ENCODE results near the gene BICC1. TPM values are rescaled to one million over a fixed set of nuclear protein-coding genes. Genes with fewer than 3 reads are reported as not detected.

Gene BICC1
- total RNA-seq, 1 experiment from 2014 or later = 46.9 TPM

DNA sequence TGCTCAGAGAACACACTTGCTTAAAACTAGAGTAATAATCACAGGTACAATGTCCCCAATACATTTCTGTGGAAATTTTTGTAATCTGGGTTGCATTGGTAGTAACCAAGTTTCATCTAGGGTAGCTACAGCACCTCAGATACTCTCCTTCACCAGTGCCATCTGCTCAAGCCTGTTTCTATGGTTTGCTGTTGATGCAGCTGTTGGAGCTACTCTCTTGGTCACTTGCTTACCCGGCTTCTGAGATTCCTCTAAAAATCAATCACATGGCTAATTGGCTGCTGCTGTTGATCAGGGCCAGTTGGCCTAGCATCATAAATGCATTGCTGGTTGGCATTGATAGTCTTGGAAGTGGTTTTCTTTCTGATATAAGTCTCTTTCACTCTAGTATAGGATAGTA is 220.8 kb downstream of the BICC1 start:
- Histone ChIP-seq H3K27me3 (replicated peaks) (no peaks in the 10 kb centered on the region), H3K36me3 (no peaks in the 10 kb centered on the region), H3K9me3 (replicated peaks) (peaks cover 7% of the 10 kb centered on the region), H3K27ac (no peak overlapping the region), H3K4me3 (no peak overlapping the region), H3K4me1 (replicated peaks) (peaks cover 13% of the 10 kb centered on the region)
- no peak for DNase-seq (ENCODE audit: low read depth in 1 of 2, low spot score in 2 of 2)

- Histone ChIP-seq H3K9me3 (replicated peaks) (peaks cover 7% of the 10 kb centered on the region), H3K4me3 (no peak overlapping the region), H3K27me3 (replicated peaks) (no peaks in the 10 kb centered on the region), H3K36me3 (no peaks in the 10 kb centered on the region), H3K27ac (no peak overlapping the region), H3K4me1 (replicated peaks) (peaks cover 13% of the 10 kb centered on the region)
- peak in 1 of 2 experiments; percentile 24 for DNase-seq (ENCODE audit: low read depth in 1 of 2, low spot score in 2 of 2)
Measured at GRCh38 chr10:58734116-58734515, 221.4 kb downstream of the BICC1 start.

- no peak for DNase-seq (ENCODE audit: low read depth in 1 of 2, low spot score in 2 of 2)
- Histone ChIP-seq H3K4me3 (no peak overlapping the region), H3K27me3 (replicated peaks) (no peaks in the 10 kb centered on the region), H3K36me3 (no peaks in the 10 kb centered on the region), H3K9me3 (replicated peaks) (peaks cover 7% of the 10 kb centered on the region), H3K4me1 (replicated peaks) (peaks cover 13% of the 10 kb centered on the region), H3K27ac (no peak overlapping the region)
Measured at GRCh38 chr10:58734664-58735063, 222.0 kb downstream of the BICC1 start.

DNA sequence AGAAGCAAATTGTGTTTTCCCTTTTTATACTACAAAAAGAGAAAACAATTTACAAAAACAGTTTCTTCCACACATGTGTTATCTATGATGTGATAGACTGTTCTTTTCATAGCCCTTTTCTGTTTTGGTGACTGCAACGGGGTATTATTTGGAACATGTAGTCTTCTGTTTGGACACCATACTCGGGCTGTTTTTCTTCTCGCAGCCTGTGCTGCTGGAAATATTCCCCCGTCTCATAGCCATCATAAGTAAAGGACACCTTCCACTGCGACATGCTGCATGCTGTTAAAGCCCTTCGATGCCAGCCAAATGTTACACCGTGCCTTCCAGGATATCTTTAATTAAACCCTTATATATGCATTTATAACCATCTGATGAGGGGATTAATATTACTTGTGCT is 222.4 kb downstream of the BICC1 start:
- DNase-seq (ENCODE audit: low read depth in 1 of 2, low spot score in 2 of 2) = no peak
- Histone ChIP-seq H3K27ac (no peak overlapping the region), H3K27me3 (replicated peaks) (no peaks in the 10 kb centered on the region)

GRCh38 chr10:58740620-58741369 is 228.1 kb downstream of the BICC1 start:
- no peaks in the 10 kb centered on the region for H3K9me3 ChIP-seq (replicated peaks)
- no peak overlapping the region for H3K27ac ChIP-seq
- no peaks in the 10 kb centered on the region for H3K36me3 ChIP-seq
- no peaks in the 10 kb centered on the region for H3K27me3 ChIP-seq (replicated peaks)
- H3K4me1 ChIP-seq (replicated peaks) = no peaks in the 10 kb centered on the region
- no peak for DNase-seq (ENCODE audit: low read depth in 1 of 2, low spot score in 2 of 2)
- no peak overlapping the region for H3K4me3 ChIP-seq

More for the DNA sequence above, 222.4 kb downstream of the BICC1 start:
- no peaks in the 10 kb centered on the region for H3K36me3 ChIP-seq
- H3K4me3 ChIP-seq = no peak overlapping the region
- H3K4me1 ChIP-seq (replicated peaks) = peaks cover 13% of the 10 kb centered on the region
- H3K9me3 ChIP-seq (replicated peaks) = peaks cover 7% of the 10 kb centered on the region

- Histone ChIP-seq H3K4me3 (no peak overlapping the region), H3K4me1 (replicated peaks) (peaks cover 6% of the 10 kb centered on the region), H3K9me3 (replicated peaks) (no peaks in the 10 kb centered on the region), H3K27ac (no peak overlapping the region), H3K36me3 (no peaks in the 10 kb centered on the region), H3K27me3 (replicated peaks) (no peaks in the 10 kb centered on the region)
- no peak for DNase-seq (ENCODE audit: low read depth in 1 of 2, low spot score in 2 of 2)
Measured at GRCh38 chr10:58741673-58742072, 229.0 kb downstream of the BICC1 start.

DNA sequence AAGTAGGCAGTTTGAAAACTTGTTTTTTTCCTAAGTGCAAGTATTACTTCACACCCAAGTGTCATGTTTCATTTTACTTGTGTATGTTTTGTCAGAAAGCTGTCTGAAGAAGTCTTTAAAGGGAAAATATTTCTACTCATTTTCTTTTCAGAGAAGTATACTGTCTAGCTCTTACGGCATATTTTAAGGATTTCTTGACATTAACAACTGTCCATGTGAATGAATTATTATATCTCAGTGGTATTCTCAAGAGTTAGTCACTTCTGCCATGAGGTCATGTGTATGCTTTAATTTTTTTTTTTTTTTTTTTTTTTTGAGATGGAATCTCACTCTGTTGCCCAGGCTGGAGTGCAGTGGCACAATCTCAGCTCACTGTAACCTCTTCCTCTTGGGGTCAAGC is 229.5 kb downstream of the BICC1 start:
- Histone ChIP-seq H3K27me3 (replicated peaks) (no peaks in the 10 kb centered on the region), H3K4me1 (replicated peaks) (peaks cover 11% of the 10 kb centered on the region), H3K36me3 (no peaks in the 10 kb centered on the region), H3K4me3 (no peak overlapping the region), H3K27ac (no peak overlapping the region), H3K9me3 (replicated peaks) (no peaks in the 10 kb centered on the region)
- no peak for DNase-seq (ENCODE audit: low read depth in 1 of 2, low spot score in 2 of 2)

DNA sequence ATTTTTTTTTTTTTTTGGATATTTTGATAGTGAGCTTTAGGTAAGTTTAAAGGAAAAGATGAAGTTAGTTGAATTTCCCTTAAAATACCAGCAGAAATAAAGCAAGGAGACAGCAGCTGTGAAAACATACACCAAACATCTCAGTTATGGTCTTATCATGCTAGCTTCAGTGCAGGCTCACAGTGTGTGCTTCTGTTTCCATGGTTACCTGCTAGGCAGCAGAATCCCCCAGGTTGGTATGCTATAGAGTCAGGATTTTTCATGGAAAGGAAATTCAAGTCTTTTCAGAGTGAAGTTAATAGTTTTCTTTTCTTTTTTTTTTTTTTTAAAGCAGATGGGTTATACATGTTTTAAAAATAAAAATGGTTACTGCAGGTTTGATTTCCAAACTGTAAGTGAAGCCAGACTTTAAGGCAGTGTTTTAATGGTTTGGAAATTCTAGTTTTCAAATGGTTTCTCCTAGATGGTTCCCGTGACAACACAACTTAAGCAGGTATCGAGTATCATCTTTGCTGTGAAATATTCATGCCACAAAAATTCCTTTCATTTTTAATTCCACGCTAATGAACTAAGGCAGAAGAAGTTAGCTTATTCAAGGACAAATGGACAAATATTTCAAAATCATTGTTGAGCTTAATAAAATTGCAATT is 230.9 kb downstream of the BICC1 start:
- H3K4me1 ChIP-seq (replicated peaks) = peaks cover 11% of the 10 kb centered on the region
- H3K4me3 ChIP-seq = no peak overlapping the region
- DNase-seq (ENCODE audit: low read depth in 1 of 2, low spot score in 2 of 2) = no peak
- H3K27me3 ChIP-seq (replicated peaks) = no peaks in the 10 kb centered on the region
- no peak overlapping the region for H3K27ac ChIP-seq
- H3K36me3 ChIP-seq = no peaks in the 10 kb centered on the region
- no peaks in the 10 kb centered on the region for H3K9me3 ChIP-seq (replicated peaks)

- peaks cover 11% of the 10 kb centered on the region for H3K4me1 ChIP-seq (replicated peaks)
- H3K9me3 ChIP-seq (replicated peaks) = no peaks in the 10 kb centered on the region
- H3K27me3 ChIP-seq (replicated peaks) = no peaks in the 10 kb centered on the region
- H3K27ac ChIP-seq = no peak overlapping the region
- H3K36me3 ChIP-seq = no peaks in the 10 kb centered on the region
- no peak overlapping the region for H3K4me3 ChIP-seq
- DNase-seq (ENCODE audit: low read depth in 1 of 2, low spot score in 2 of 2) = no peak
Measured at GRCh38 chr10:58746474-58747185, 234.0 kb downstream of the BICC1 start.

- no peaks in the 10 kb centered on the region for H3K36me3 ChIP-seq
- no peak overlapping the region for H3K4me3 ChIP-seq
- no peaks in the 10 kb centered on the region for H3K9me3 ChIP-seq (replicated peaks)
- H3K27me3 ChIP-seq (replicated peaks) = no peaks in the 10 kb centered on the region
- no peak for DNase-seq (ENCODE audit: low read depth in 1 of 2, low spot score in 2 of 2)
- H3K27ac ChIP-seq = no peak overlapping the region
- peaks cover 11% of the 10 kb centered on the region for H3K4me1 ChIP-seq (replicated peaks)
Measured at GRCh38 chr10:58747687-58748086, 235.0 kb downstream of the BICC1 start.

DNA sequence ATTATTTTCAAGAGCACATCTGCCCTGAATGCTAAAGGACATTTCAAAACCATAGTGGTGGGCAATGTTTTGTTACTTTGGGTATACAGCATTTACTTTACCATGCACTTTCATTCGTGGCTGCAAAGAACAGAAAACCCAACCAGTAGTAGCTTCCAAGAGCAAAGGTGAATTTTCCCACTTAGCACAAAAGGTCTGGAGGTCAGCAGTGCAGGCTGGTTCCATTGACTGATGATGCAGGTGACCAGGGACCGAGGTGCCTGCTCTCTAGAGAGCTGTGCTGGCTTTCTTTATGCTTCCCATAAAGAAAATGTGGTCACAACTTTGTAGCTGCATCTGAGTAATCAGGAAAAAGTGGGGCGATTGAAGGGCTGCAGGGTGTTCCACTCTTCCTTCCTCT is 240.0 kb downstream of the BICC1 start:
- Histone ChIP-seq H3K4me1 (replicated peaks) (peaks cover 36% of the 10 kb centered on the region), H3K9me3 (replicated peaks) (no peaks in the 10 kb centered on the region), H3K27me3 (replicated peaks) (no peaks in the 10 kb centered on the region), H3K36me3 (no peaks in the 10 kb centered on the region), H3K27ac (no peak overlapping the region), H3K4me3 (no peak overlapping the region)
- DNase-seq (ENCODE audit: low read depth in 1 of 2, low spot score in 2 of 2) = no peak

GRCh38 chr10:58753425-58753824 is 240.8 kb downstream of the BICC1 start:
- Histone ChIP-seq H3K36me3 (no peaks in the 10 kb centered on the region), H3K27ac (no peak overlapping the region), H3K9me3 (replicated peaks) (no peaks in the 10 kb centered on the region), H3K27me3 (replicated peaks) (no peaks in the 10 kb centered on the region), H3K4me3 (no peak overlapping the region), H3K4me1 (replicated peaks) (peaks cover 44% of the 10 kb centered on the region)
- DNase-seq (ENCODE audit: low read depth in 1 of 2, low spot score in 2 of 2) = no peak

- H3K27ac ChIP-seq = peak overlapping the region; percentile 74
Measured at GRCh38 chr10:58754469-58755339, 242.0 kb downstream of the BICC1 start.

More at GRCh38 chr10:58754469-58755339, 242.0 kb downstream of the BICC1 start:
- peak in 1 of 2 experiments; percentile 37 for DNase-seq (ENCODE audit: low read depth in 1 of 2, low spot score in 2 of 2)
- no peak overlapping the region for H3K4me3 ChIP-seq
- no peaks in the 10 kb centered on the region for H3K36me3 ChIP-seq
- peaks cover 44% of the 10 kb centered on the region for H3K4me1 ChIP-seq (replicated peaks)
- no peaks in the 10 kb centered on the region for H3K27me3 ChIP-seq (replicated peaks)
- no peaks in the 10 kb centered on the region for H3K9me3 ChIP-seq (replicated peaks)

Data from SJSA1 (cell line).